GM12878 (cell line): ENCODE data around the gene CTIF. TPM values are rescaled to one million over a fixed set of nuclear protein-coding genes. Genes with fewer than 3 reads are reported as not detected.

ENCODE experiments used
- ATAC-seq: fragments of 200-7000 bp; cut with Tn5 transposase; 3 replicates; pipeline ENCODE4 v1.9.1; 2020; ENCODE audit warnings: mild to moderate bottlenecking, moderate library complexity
- BruUV-seq: library from RNA; stranded (reverse); fragments of 400-500 nt; replicated peaks from 2 replicates; lab custom pipeline; 2021; lab: Mats Ljungman, UMichigan
- CTCF ChIA-PET: fragments of 300-600 bp; sonication (Branson Sonifier 250); formaldehyde crosslinking; extraction: SDS; loops from one replicate; lab custom pipeline; 2021; ENCODE audit warnings: inconsistent platforms; lab: Yijun Ruan, JAX
- POLR2A ChIA-PET: fragments of 350-600 bp; formaldehyde crosslinking; extraction: SDS; loops from one replicate; lab custom pipeline; 2021; ENCODE audit warnings: inconsistent platforms; lab: Charles Lee
- RAD21 ChIA-PET: fragments of 300-600 bp; sonication (Branson Sonifier 250); formaldehyde crosslinking; loops from one replicate; lab custom pipeline; 2023; ENCODE audit warnings: antibody characterized with exemption; ENCODE audit not compliant: unreplicated experiment; lab: Charles Lee
- SMC1A ChIA-PET: fragments of 300-600 bp; sonication (Branson Sonifier 250); formaldehyde crosslinking; loops from one replicate; lab custom pipeline; 2023; ENCODE audit not compliant: unreplicated experiment, uncharacterized antibody; lab: Charles Lee
- DNase-seq: peaks from one replicate; pipeline ENCODE4 v3.0.0-alpha.2; 2011; ENCODE audit warnings: low read depth, low spot score
- FAIRE-seq: peaks from 3 replicates; lab custom pipeline; 2011; peaks lifted over from hg19 to GRCh38; lab: Jason Lieb, UNC
- H2AFZ ChIP-seq: 2 replicates; pipeline ENCODE4 v1.6.0; 2011; ENCODE audit warnings: low read depth, low read length, control low read depth; ENCODE audit not compliant: control insufficient read depth
- H3K27ac ChIP-seq: 2 replicates; pipeline ENCODE4 v1.5.1; 2011; ENCODE audit warnings: control low read depth; ENCODE audit not compliant: control insufficient read depth, insufficient read depth
- H3K27me3 ChIP-seq, 2 experiments: replicated peaks in 1 of 2; 2 replicates each; pipeline versions ENCODE4 v1.6.0 to v1.6.1; 2011; ENCODE audit warnings: low read length in 1 of 2; ENCODE audit not compliant: control insufficient read depth in 2 of 2, insufficient read depth in 2 of 2
- H3K36me3 ChIP-seq, 2 experiments: 2 replicates each; pipeline ENCODE4 v1.5.1; 2011; ENCODE audit warnings: low read length in 1 of 2; ENCODE audit not compliant: control insufficient read depth in 2 of 2, insufficient read depth in 2 of 2
- H3K4me1 ChIP-seq: 2 replicates; pipeline ENCODE4 v1.6.1; 2011; ENCODE audit warnings: mild to moderate bottlenecking, low read length, moderate library complexity, mixed read lengths; ENCODE audit not compliant: control insufficient read depth, insufficient read depth
- H3K4me2 ChIP-seq: 2 replicates; pipeline ENCODE4 v1.6.0; 2011; ENCODE audit warnings: control low read depth; ENCODE audit not compliant: control insufficient read depth, insufficient read depth
- H3K4me3 ChIP-seq: fragments of 200-600 bp; sonication (generic); 2 replicates; pipeline ENCODE4 v1.5.1; 2016
- H3K79me2 ChIP-seq: 2 replicates; pipeline ENCODE4 v1.6.0; 2011; ENCODE audit warnings: low read length; ENCODE audit not compliant: control insufficient read depth, insufficient read depth
- H3K9ac ChIP-seq: 2 replicates; pipeline ENCODE4 v1.8.0; 2011; ENCODE audit warnings: low read length, control low read depth, mixed read lengths; ENCODE audit not compliant: control insufficient read depth, insufficient read depth
- H3K9me3 ChIP-seq: replicated peaks from 3 replicates; pipeline ENCODE4 v1.5.1; 2011; ENCODE audit warnings: mild to moderate bottlenecking, low read length; ENCODE audit not compliant: control insufficient read depth, insufficient read depth
- H4K20me1 ChIP-seq: 2 replicates; pipeline ENCODE4 v1.6.0; 2011; ENCODE audit not compliant: control insufficient read depth, insufficient read depth
- BHLHE40 ChIP-seq, 2 experiments: fragments of 450-650 bp in 1 of 2; IDR thresholded peaks; 2 replicates each; pipeline ENCODE4 v1.6.1; 2011 to 2017; ENCODE audit warnings: low read depth in 2 of 2, borderline replicate concordance in 1 of 2, improper control_type of control experiment in 1 of 2, low read length in 1 of 2, mild to moderate bottlenecking in 1 of 2
- CEBPB ChIP-seq, 2 experiments: fragments of 150-350 bp in 1 of 2; IDR thresholded peaks; 2 replicates each; pipeline ENCODE4 v1.6.1; 2012 to 2014; ENCODE audit warnings: low read depth in 2 of 2, low read length in 2 of 2, borderline replicate concordance in 1 of 2, inconsistent platforms in 1 of 2
- E4F1 ChIP-seq: fragments of 450-650 bp; IDR thresholded peaks from 2 replicates; pipeline ENCODE4 v1.6.1; 2018; ENCODE audit warnings: borderline replicate concordance, mild to moderate bottlenecking; ENCODE audit not compliant: partially characterized antibody
- EED ChIP-seq: sonication (generic); IDR thresholded peaks from 2 replicates; pipeline ENCODE4 v1.6.1; 2016; ENCODE audit warnings: antibody characterized with exemption, low read depth
- ESRRA ChIP-seq: IDR thresholded peaks from 2 replicates; pipeline ENCODE4 v1.6.1; 2012; ENCODE audit warnings: mild to moderate bottlenecking, low read length, improper control_type of control experiment
- HDGF ChIP-seq: fragments of 450-650 bp; IDR thresholded peaks from 2 replicates; pipeline ENCODE4 v1.6.1; 2016; ENCODE audit warnings: antibody characterized with exemption
- IKZF2 ChIP-seq, 2 experiments: fragments of 450-650 bp; IDR thresholded peaks; 2 replicates each; pipeline ENCODE4 v1.6.1; 2017; ENCODE audit warnings: mild to moderate bottlenecking in 2 of 2, moderate library complexity in 2 of 2
- IRF3 ChIP-seq: fragments of 450-650 bp; IDR thresholded peaks from 2 replicates; pipeline ENCODE4 v1.6.1; 2014; ENCODE audit warnings: mild to moderate bottlenecking
- MTA3 ChIP-seq: IDR thresholded peaks from 2 replicates; pipeline ENCODE4 v1.6.1; 2012; ENCODE audit warnings: low read length, inconsistent platforms, borderline replicate concordance
- MXI1 ChIP-seq: fragments of 150-350 bp; IDR thresholded peaks from 2 replicates; pipeline ENCODE4 v1.6.1; 2011; ENCODE audit warnings: low read depth, mild to moderate bottlenecking, inconsistent platforms, low read length, improper control_type of control experiment
- NR2F1 ChIP-seq: fragments of 450-650 bp; conservative IDR thresholded peaks from 2 replicates; pipeline ENCODE4 v1.6.1; 2017; ENCODE audit warnings: mild to moderate bottlenecking
- RCOR1 ChIP-seq: conservative IDR thresholded peaks from 2 replicates; pipeline ENCODE4 v1.6.1; 2012; ENCODE audit warnings: low read depth, low read length, improper control_type of control experiment
- SMAD1 ChIP-seq: fragments of 450-650 bp; IDR thresholded peaks from 2 replicates; pipeline ENCODE4 v1.6.1; 2018; ENCODE audit warnings: mild to moderate bottlenecking, low read depth; ENCODE audit not compliant: partially characterized antibody
- TCF12 ChIP-seq: IDR thresholded peaks from 2 replicates; pipeline ENCODE4 v1.6.1; 2011; ENCODE audit warnings: low read depth, mild to moderate bottlenecking, low read length
- TCF7 ChIP-seq: IDR thresholded peaks from 2 replicates; pipeline ENCODE4 v1.6.1; 2014; ENCODE audit warnings: antibody characterized with exemption, borderline replicate concordance
- USF2 ChIP-seq: IDR thresholded peaks from 2 replicates; pipeline ENCODE4 v1.6.1; 2011; ENCODE audit warnings: low read depth, low read length, improper control_type of control experiment, borderline replicate concordance
- ZNF217 ChIP-seq: fragments of 450-650 bp; IDR thresholded peaks from 2 replicates; pipeline ENCODE4 v1.6.1; 2017; ENCODE audit warnings: antibody characterized with exemption, mild to moderate bottlenecking
- WGBS: methylation state at CpG from one replicate; pipeline ENCODE4 v1.1.6; 2016; ENCODE audit warnings: low lambda C conversion rate; ENCODE audit not compliant: insufficient replicate concordance, insufficient coverage; ENCODE audit errors: missing lambda C conversion rate; 5-methylcytosine and 5-hydroxymethylcytosine counted together
- in situ Hi-C: fragments of 300-500 bp; cut with MboI; formaldehyde crosslinking; loops from 9 replicates; pipeline ENCODE4 v1.14.3; 2018; ENCODE audit warnings: mixed read lengths
- intact Hi-C: fragments of 100-400 bp; cut with micrococcal nuclease; formaldehyde crosslinking; loops from one replicate; pipeline ENCODE4 v1.14.2; 2022; ENCODE audit not compliant: unreplicated experiment
- polyA plus RNA-seq, 11 experiments: library from polyadenylated mRNA; depleted of rRNA in 4 of 11; unstranded in 6 of 11; stranded (reverse) in 5 of 11; fragments of >200 nt; fragmentation: Nextera tagmentation in 4 of 11; fragmentation: Illumina TruSeq in 1 of 11; extraction: Ambion mirVana in 4 of 11; extraction: Trizol in 1 of 11; gene quantifications; 1 replicate in 1 of 11; 2 replicates in 10 of 11; pipeline versions ENCODE4 v1.2.1 to v1.2.3, GENCODE V29; 2011 to 2016; ENCODE audit warnings: inconsistent platforms in 2 of 11, missing spikeins in 2 of 11, low read depth in 1 of 11
- total RNA-seq, 4 experiments: library from RNA; depleted of rRNA in 3 of 4; stranded (reverse); fragments of >200 nt in 3 of 4; fragmentation: Illumina TruSeq in 1 of 4; extraction: Trizol in 1 of 4; gene quantifications; 2 replicates each; pipeline versions ENCODE4 v1.2.1 to v1.2.3, GENCODE V29; 2013 to 2021

The CTIF gene
- total and polyA plus RNA-seq, 10 of the 15 experiments (the other 5 are each of a cell fraction or from before 2014, with no cell fraction given) = 0.06 to 11.6 (median 2.5) TPM

GRCh38 chr18:48879008-48879431 is 340.2 kb downstream of the CTIF start:
- SMC1A ChIA-PET = interaction anchor here (1.0 to 2.2 kb wide), 2 partner anchors 16 to 66 kb away, joined by 3 to 5 read pairs; no protein-coding TSS in a partner anchor
- no peak overlapping the region for H3K4me3 ChIP-seq
- 82% methylated on average over 15 of the region's 15 CpGs for WGBS
- DNase-seq = no peak
- RAD21 ChIA-PET = interaction anchor here (0.8 kb wide), 1 partner anchor 102 kb away, joined by 3 read pairs; no protein-coding TSS in a partner anchor
- H3K27ac ChIP-seq = no peak overlapping the region
- H3K9me3 ChIP-seq = no peaks in the 10 kb centered on the region
- H4K20me1 ChIP-seq = no peaks in the 10 kb centered on the region
- H3K9ac ChIP-seq = no peak overlapping the region
- no peak overlapping the region for H2AFZ ChIP-seq
- no peaks in the 10 kb centered on the region for H3K79me2 ChIP-seq
- CTCF ChIA-PET = no interaction called here
- no peak for FAIRE-seq
- no peaks in the 10 kb centered on the region for H3K36me3 ChIP-seq
- no peaks in the 10 kb centered on the region for H3K4me1 ChIP-seq
- intact Hi-C loops = no loop called here
- TF ChIP-seq IRF3 (no peak), E4F1 (no peak), RCOR1 (no peak), MTA3 (no peak), NR2F1 (no peak), ZNF217 (no peak), CEBPB (IDR thresholded peaks at IDR 0.05; ENCODE audit: borderline replicate concordance in 1 of 2, low read depth in 2 of 2, low read length in 2 of 2) (no peak), MXI1 (no peak), HDGF (no peak), SMAD1 (no peak), USF2 (no peak), ESRRA (no peak), TCF12 (no peak), TCF7 (no peak), IKZF2 (IDR thresholded peaks at IDR 0.05) (no peak), EED (no peak), BHLHE40 (IDR thresholded peaks at IDR 0.05; ENCODE audit: borderline replicate concordance in 1 of 2, low read depth in 2 of 2, low read length in 1 of 2) (no peak)
- TF ChIP-seq, all 136 proteins: peak for 0
- Histone ChIP-seq H3K4me2 (no peak overlapping the region), H3K27me3 (no peaks in the 10 kb centered on the region)
- in situ Hi-C loops = no loop called here
- POLR2A ChIA-PET = no interaction called here
- no TSS peak for BruUV-seq
- no peak for ATAC-seq
